Globus pallidus (tissue), 1 donor: ENCODE results near the gene NPFFR2.
"Not testable (repeated sequence)": the region's sequence is repeated elsewhere in the genome, so short reads cannot be mapped to it uniquely, and the experiment has no call there.

Experiments used
- DNase-seq: peaks from one replicate; pipeline ENCODE4 v3.0.0-alpha.2; 2015; ENCODE audit warnings: low spot score

NPFFR2 gene

GRCh38 chr4:72031868-72032608 is at the start of gene NPFFR2:
TSS of gene NPFFR2 (plus strand) at chr4:72032000. CDS start at chr4:72128592, 96,592 bp downstream.
- no peak for DNase-seq

GRCh38 chr4:71992571-71993312 is 39.1 kb upstream of the NPFFR2 start:
- DNase-seq: no peak

- no peak for DNase-seq
These were observed 37.2 kb upstream of the NPFFR2 start for GRCh38 chr4:71994559-71994958.

GRCh38 chr4:71995297-71995696 is 36.5 kb upstream of the NPFFR2 start:
- DNase-seq: no peak

GRCh38 chr4:72006586-72006985 is 25.2 kb upstream of the NPFFR2 start:
- no peak for DNase-seq

GRCh38 chr4:72011906-72012305 is 19.9 kb upstream of the NPFFR2 start:
- no peak for DNase-seq

GRCh38 chr4:72016011-72016410 is 15.8 kb upstream of the NPFFR2 start:
- DNase-seq: no peak

- DNase-seq: no peak
These were observed 12.1 kb upstream of the NPFFR2 start for GRCh38 chr4:72019688-72020087.

GRCh38 chr4:72022553-72022952 is 9.2 kb upstream of the NPFFR2 start:
- no peak for DNase-seq

- no peak for DNase-seq
These were observed 23.8 kb downstream of the NPFFR2 start for GRCh38 chr4:72055566-72055965.

- no peak for DNase-seq
These were observed 31.9 kb downstream of the NPFFR2 start for GRCh38 chr4:72063726-72064125.

GRCh38 chr4:72067051-72067450 is 35.3 kb downstream of the NPFFR2 start:
- no peak for DNase-seq

GRCh38 chr4:72073816-72074215 is 42.0 kb downstream of the NPFFR2 start:
- no peak for DNase-seq

GRCh38 chr4:72076562-72076961 is 44.8 kb downstream of the NPFFR2 start:
- DNase-seq: no peak

- DNase-seq: no peak
These were observed 45.5 kb downstream of the NPFFR2 start for GRCh38 chr4:72077346-72077745.

GRCh38 chr4:72084587-72085011 is 52.8 kb downstream of the NPFFR2 start:
- DNase-seq: no peak

- not testable (repeated sequence) for DNase-seq
These were observed 58.8 kb downstream of the NPFFR2 start for GRCh38 chr4:72090606-72091005.

GRCh38 chr4:72094059-72094797 is 62.4 kb downstream of the NPFFR2 start:
- no peak for DNase-seq

GRCh38 chr4:72107456-72107855 is 75.7 kb downstream of the NPFFR2 start:
- DNase-seq: no peak

GRCh38 chr4:72109364-72109763 is 77.6 kb downstream of the NPFFR2 start:
- no peak for DNase-seq

GRCh38 chr4:72109959-72110497 is 78.2 kb downstream of the NPFFR2 start:
- DNase-seq: no peak

GRCh38 chr4:72110886-72111285 is 79.1 kb downstream of the NPFFR2 start:
- no peak for DNase-seq
